IMR-90 (cell line): ENCODE measurements around the gene BTN2A1. TPM values are rescaled to one million over a fixed set of nuclear protein-coding genes. Genes with fewer than 3 reads are reported as not detected.

Source experiments
- ATAC-seq: fragments of 200-7000 bp; cut with Tn5 transposase; 2 replicates; pipeline ENCODE4 v1.9.1; 2020; ENCODE audit warnings: low read depth, mild to moderate bottlenecking, moderate library complexity
- BruUV-seq: library from RNA; stranded (reverse); fragments of 400-500 nt; replicated peaks from 2 replicates; lab custom pipeline; 2021; lab: Mats Ljungman, UMichigan
- CTCF ChIA-PET: fragments of 300-600 bp; formaldehyde crosslinking; extraction: SDS; loops from one replicate; lab custom pipeline; 2021; ENCODE audit warnings: antibody characterized with exemption; lab: Yijun Ruan, JAX
- POLR2A ChIA-PET: fragments of 300-600 bp; sonication (Branson Sonifier 250); formaldehyde crosslinking; loops from one replicate; lab custom pipeline; 2022; ENCODE audit warnings: antibody characterized with exemption; ENCODE audit not compliant: unreplicated experiment; lab: Charles Lee
- DNase-seq: peaks from one replicate; pipeline ENCODE4 v3.0.0; 2013
- H2AFZ ChIP-seq: replicated peaks from 2 replicates; pipeline ENCODE3; 2013; ENCODE audit warnings: low read length, mild to moderate bottlenecking; ENCODE audit not compliant: poor library complexity
- H2AK5ac ChIP-seq: 2 replicates; pipeline ENCODE4 v1.6.1; 2013; ENCODE audit warnings: low read depth, low read length, inconsistent platforms
- H2AK9ac ChIP-seq: replicated peaks from 2 replicates; pipeline ENCODE3; 2013; ENCODE audit warnings: mild to moderate bottlenecking, low read depth, low read length, moderate library complexity; ENCODE audit not compliant: poor library complexity
- H2BK120ac ChIP-seq: 2 replicates; pipeline ENCODE4 v1.6.1; 2013; ENCODE audit warnings: low read depth, low read length, inconsistent platforms
- H2BK15ac ChIP-seq: 3 replicates; pipeline ENCODE4 v1.6.1; 2013; ENCODE audit warnings: low read depth, low read length, inconsistent platforms
- H2BK20ac ChIP-seq: 2 replicates; pipeline ENCODE4 v1.6.1; 2013; ENCODE audit warnings: low read depth, mild to moderate bottlenecking, inconsistent platforms, low read length, moderate library complexity
- H2BK5ac ChIP-seq: 2 replicates; pipeline ENCODE4 v1.6.1; 2013; ENCODE audit warnings: mild to moderate bottlenecking, low read depth, low read length, inconsistent platforms; ENCODE audit not compliant: poor library complexity, severe bottlenecking
- H3K14ac ChIP-seq: replicated peaks from 2 replicates; pipeline ENCODE4 v1.6.1; 2013; ENCODE audit warnings: low read depth, low read length, inconsistent platforms
- H3K18ac ChIP-seq: 2 replicates; pipeline ENCODE4 v1.6.1; 2013; ENCODE audit warnings: low read depth, low read length, control low read depth
- H3K23ac ChIP-seq: 2 replicates; pipeline ENCODE4 v1.6.1; 2013; ENCODE audit warnings: low read depth, low read length, inconsistent platforms
- H3K27ac ChIP-seq: 2 replicates; pipeline ENCODE4 v1.5.1; 2013; ENCODE audit warnings: mild to moderate bottlenecking, control low read depth, low read length; ENCODE audit not compliant: insufficient read depth
- H3K27me3 ChIP-seq: 2 replicates; pipeline ENCODE4 v1.6.1; 2013; ENCODE audit warnings: low read length; ENCODE audit not compliant: control insufficient read depth, insufficient read depth
- H3K36me3 ChIP-seq: 2 replicates; pipeline ENCODE4 v1.6.1; 2013; ENCODE audit warnings: low read length, mixed read lengths; ENCODE audit not compliant: control insufficient read depth, insufficient read depth
- H3K4ac ChIP-seq: 2 replicates; pipeline ENCODE4 v1.6.1; 2013; ENCODE audit warnings: low read depth, low read length, inconsistent platforms
- H3K4me1 ChIP-seq: 2 replicates; pipeline ENCODE4 v1.6.1; 2013; ENCODE audit warnings: low read length, mixed read lengths; ENCODE audit not compliant: control insufficient read depth, insufficient read depth
- H3K4me2 ChIP-seq: 2 replicates; pipeline ENCODE4 v1.6.1; 2013; ENCODE audit warnings: low read depth, mild to moderate bottlenecking, control low read depth, low read length, moderate library complexity
- H3K4me3 ChIP-seq: 2 replicates; pipeline ENCODE4 v1.5.1; 2013; ENCODE audit warnings: low read depth, mild to moderate bottlenecking, control low read depth, low read length, moderate library complexity; ENCODE audit not compliant: insufficient read depth
- H3K56ac ChIP-seq: 2 replicates; pipeline ENCODE4 v1.6.1; 2013; ENCODE audit warnings: low read length, inconsistent platforms; ENCODE audit not compliant: insufficient read depth; ENCODE audit errors: extremely low read depth
- H3K79me1 ChIP-seq, 2 experiments: 2 replicates each; pipeline ENCODE4 v1.6.1; 2013; ENCODE audit warnings: low read length in 2 of 2, inconsistent platforms in 1 of 2, low read depth in 1 of 2
- H3K9ac ChIP-seq: 2 replicates; pipeline ENCODE4 v1.6.1; 2013; ENCODE audit warnings: low read depth, low read length, control low read depth
- H3K9me1 ChIP-seq: 2 replicates; pipeline ENCODE4 v1.6.1; 2013; ENCODE audit warnings: low read length, inconsistent platforms; ENCODE audit not compliant: insufficient read depth
- H3K9me3 ChIP-seq: 2 replicates; pipeline ENCODE4 v1.6.1; 2013; ENCODE audit warnings: low read length; ENCODE audit not compliant: control insufficient read depth, insufficient read depth
- H4K20me1 ChIP-seq: 2 replicates; pipeline ENCODE4 v1.6.1; 2013; ENCODE audit warnings: low read length, inconsistent platforms; ENCODE audit not compliant: insufficient read depth
- H4K5ac ChIP-seq: 2 replicates; pipeline ENCODE4 v1.6.1; 2013; ENCODE audit warnings: mild to moderate bottlenecking, low read depth, low read length, control low read depth
- H4K8ac ChIP-seq, 2 experiments: 2 replicates each; pipeline ENCODE4 v1.6.1; 2013; ENCODE audit warnings: low read depth in 2 of 2, low read length in 2 of 2, control low read depth in 1 of 2, inconsistent platforms in 1 of 2
- H4K91ac ChIP-seq: 2 replicates; pipeline ENCODE4 v1.6.1; 2013; ENCODE audit warnings: low read depth, low read length, inconsistent platforms; ENCODE audit not compliant: insufficient read depth
- BHLHE40 ChIP-seq: fragments of 150-350 bp; IDR thresholded peaks from 2 replicates; pipeline ENCODE4 v1.6.1; 2016; ENCODE audit warnings: mild to moderate bottlenecking, low read depth, low read length
- CEBPB ChIP-seq: IDR thresholded peaks from 2 replicates; pipeline ENCODE4 v1.6.1; 2012; ENCODE audit warnings: low read depth, low read length, improper control_type of control experiment
- CHD1 ChIP-seq: IDR thresholded peaks from 2 replicates; pipeline ENCODE4 v1.6.1; 2012; ENCODE audit warnings: low read depth, low read length, improper control_type of control experiment
- CTCF ChIP-seq: conservative IDR thresholded peaks from 2 replicates; pipeline ENCODE4 v1.5.1; 2012; ENCODE audit warnings: mild to moderate bottlenecking, low read depth, low read length, improper control_type of control experiment
- FOS ChIP-seq: fragments of 150-350 bp; IDR thresholded peaks from 2 replicates; pipeline ENCODE4 v1.6.1; 2016; ENCODE audit warnings: low read depth, low read length
- MAFK ChIP-seq: IDR thresholded peaks from 2 replicates; pipeline ENCODE4 v1.6.1; 2012; ENCODE audit warnings: low read depth, low read length, improper control_type of control experiment
- MAZ ChIP-seq: IDR thresholded peaks from 2 replicates; pipeline ENCODE4 v1.6.1; 2012; ENCODE audit warnings: low read depth, mild to moderate bottlenecking, low read length, improper control_type of control experiment, moderate library complexity, borderline replicate concordance
- RCOR1 ChIP-seq: IDR thresholded peaks from 2 replicates; pipeline ENCODE4 v1.6.1; 2012; ENCODE audit warnings: mild to moderate bottlenecking, low read length, improper control_type of control experiment; ENCODE audit not compliant: insufficient replicate concordance
- RFX5 ChIP-seq: IDR thresholded peaks from 2 replicates; pipeline ENCODE4 v1.8.0; 2012; ENCODE audit warnings: low read depth, mild to moderate bottlenecking, low read length, moderate library complexity
- SMC3 ChIP-seq: fragments of 150-350 bp; IDR thresholded peaks from 2 replicates; pipeline ENCODE4 v1.6.1; 2016; ENCODE audit warnings: low read depth, mild to moderate bottlenecking, antibody characterized with exemption, low read length, moderate library complexity
- WGBS, 2 experiments: methylation state at CpG; one replicate each; pipeline versions ENCODE4 v1.1.5 to v1.1.7; 2013; ENCODE audit warnings: missing lambda C conversion rate in 2 of 2; ENCODE audit not compliant: insufficient read length in 1 of 2; ENCODE audit errors: extremely low coverage in 2 of 2; 5-methylcytosine and 5-hydroxymethylcytosine counted together
- dilution Hi-C: fragments of 300-500 bp; cut with HindIII; formaldehyde crosslinking; loops from one replicate; pipeline ENCODE4 v1.14.3; 2018; ENCODE audit warnings: low sequenced_read_pairs; ENCODE audit not compliant: unreplicated experiment
- in situ Hi-C: fragments of 300-500 bp; cut with MboI; formaldehyde crosslinking; loops from 3 replicates; pipeline ENCODE4 v1.14.3; 2019; ENCODE audit warnings: low sequenced_read_pairs, inconsistent platforms, mixed read lengths
- intact Hi-C: fragments of 100-400 bp; cut with micrococcal nuclease; formaldehyde crosslinking; loops from 2 replicates; pipeline ENCODE4 v1.10.0; 2022
- polyA plus RNA-seq, 3 experiments: library from polyadenylated mRNA; depleted of rRNA; stranded (reverse); fragments of >200 nt; gene quantifications; 2 replicates each; pipeline ENCODE4 v1.2.3, GENCODE V29; 2012; ENCODE audit warnings: low replicate concordance in 1 of 3
- total RNA-seq: library from RNA; depleted of rRNA; stranded (reverse); fragments of >200 nt; gene quantifications from 2 replicates; pipeline ENCODE4 v1.2.3, GENCODE V29; 2012

The BTN2A1 gene
- total and polyA plus RNA-seq, 2 of the 4 experiments (the other 2 are of a cell fraction), result 13.6 to 40.2 TPM

DNA sequence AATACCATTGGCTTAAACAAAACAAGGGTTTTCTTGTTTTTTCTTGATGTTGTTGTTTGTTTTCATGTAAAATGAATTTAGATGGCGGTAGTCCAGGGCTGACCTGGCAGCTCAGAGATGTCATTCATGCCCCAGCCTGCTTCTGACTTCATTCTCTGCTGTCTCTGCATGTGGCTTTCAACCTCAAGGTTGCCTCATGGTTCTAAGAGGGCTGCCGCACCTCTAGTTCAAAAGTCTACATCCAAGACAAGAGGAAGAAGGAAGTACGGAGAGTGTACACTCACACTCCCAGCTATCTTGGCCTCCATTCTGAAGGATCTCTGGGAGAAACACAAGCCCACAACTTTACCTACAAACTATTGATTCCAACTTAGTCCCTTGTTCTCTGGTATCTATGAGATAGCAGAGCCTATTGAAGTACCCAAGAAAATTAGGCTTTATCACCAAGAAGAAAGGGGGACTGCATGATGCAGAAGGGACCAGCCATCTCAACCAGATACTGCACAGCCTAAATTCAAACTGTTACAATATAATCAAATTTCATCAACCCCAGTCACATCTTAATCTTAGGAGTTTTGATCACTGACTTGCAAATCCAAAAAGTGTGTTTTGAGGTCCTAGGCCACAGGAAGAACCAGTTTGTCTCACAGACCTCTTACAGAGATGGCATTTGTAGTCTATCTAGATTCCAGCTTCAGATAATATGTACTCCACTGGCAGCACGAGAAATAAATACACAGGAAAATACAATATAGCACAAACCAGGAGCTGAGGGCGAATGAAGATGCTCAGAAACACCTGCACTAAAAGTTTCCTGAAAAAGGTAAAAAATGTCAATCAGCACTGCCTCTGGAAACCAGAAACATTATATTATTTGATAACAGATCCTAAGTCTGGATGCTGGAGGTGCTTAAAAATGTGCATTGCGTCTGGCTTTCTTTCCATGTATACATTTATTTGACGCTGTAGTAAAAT lies 18.3 kb upstream of the BTN2A1 start:
- peak overlapping the region; percentile 7; the same call in 1 of the 2 replicates for H2AK5ac ChIP-seq
- H3K56ac ChIP-seq, result peak overlapping the region; percentile 5; the same call in 1 of the 2 replicates
- peak overlapping the region; percentile 84 to 92 for H4K8ac ChIP-seq
- H4K20me1 ChIP-seq, result no peaks in the 10 kb centered on the region
- ChIA-PET POLR2A (no interaction called here), CTCF (no interaction called here)
- peaks cover 0 to 3% of the 10 kb centered on the region in 2 experiments; a peak in 1 of 4 replicates for H3K79me1 ChIP-seq
- no CpG with 5 or more reads among the region's 7 CpGs for WGBS, 2 experiments
- H2BK120ac ChIP-seq, result peak overlapping the region; percentile 83
- H3K14ac ChIP-seq, result peak overlapping the region; percentile 82
- no peaks in the 10 kb centered on the region for H3K27me3 ChIP-seq
- no peak overlapping the region for H2AK9ac ChIP-seq
- no peak for DNase-seq
- peak overlapping the region; percentile 54 for H4K91ac ChIP-seq
- H2BK20ac ChIP-seq, result peak overlapping the region; percentile 31; the same call in 1 of the 2 replicates
- H4K5ac ChIP-seq, result peak overlapping the region; percentile 96
- peak overlapping the region; percentile 57; the same call in 1 of the 2 replicates for H3K18ac ChIP-seq
- peak overlapping the region; percentile 96 for H3K4me2 ChIP-seq
- BruUV-seq, result no TSS peak
- peaks cover 2% of the 10 kb centered on the region; the same call in 1 of the 2 replicates for H3K9me1 ChIP-seq
- H3K9me3 ChIP-seq, result no peaks in the 10 kb centered on the region
- TF ChIP-seq MAFK, result no peak
- no peak for TF ChIP-seq RCOR1
- no peak for TF ChIP-seq SMC3
- TF ChIP-seq CHD1, result no peak
- TF ChIP-seq MAZ, result no peak
- no peak for TF ChIP-seq CTCF
- no peak for TF ChIP-seq FOS
- TF ChIP-seq BHLHE40, result no peak
- TF ChIP-seq CEBPB, result no peak
- TF ChIP-seq RFX5, result no peak
- H2AFZ ChIP-seq, result no peak overlapping the region
- dilution Hi-C loops, result no loop called here
- ATAC-seq, result no peak
- peak overlapping the region; percentile 5 for H3K4ac ChIP-seq
- peak overlapping the region; percentile 73 for H2BK5ac ChIP-seq
- intact Hi-C loops, result loop anchor here (1.0 kb wide), 1 partner anchor 41 kb away; no protein-coding TSS in a partner anchor
- H2BK15ac ChIP-seq, result peak overlapping the region; percentile 36; the same call in 1 of the 3 replicates
- peak overlapping the region; percentile 99; the same call in 1 of the 2 replicates for H3K4me3 ChIP-seq
- in situ Hi-C loops, result no loop called here
- peak overlapping the region; percentile 41; the same call in 1 of the 2 replicates for H3K27ac ChIP-seq
- peaks cover 3% of the 10 kb centered on the region for H3K4me1 ChIP-seq
- peak overlapping the region; percentile 69; the same call in 1 of the 2 replicates for H3K9ac ChIP-seq
- peak overlapping the region; percentile 57; the same call in 1 of the 2 replicates for H3K23ac ChIP-seq
- peaks cover 2% of the 10 kb centered on the region; the same call in 1 of the 2 replicates for H3K36me3 ChIP-seq
